ENCODE results near the gene MYO15A.

The MYO15A gene

GRCh38 chr17:18108401-18109312 is at the start of gene MYO15A:
TSS of gene MYO15A (plus strand) at chr17:18108756. CDS start at chr17:18118801, 10,045 bp downstream.
- H3K9ac ChIP-seq (ENCODE audit: low read length), result no peak within 1 kb of the TSS
- no peaks in the 10 kb centered on the region for H3K4me1 ChIP-seq (ENCODE audit: control insufficient read depth, insufficient read depth, low read length)
- no peak within 1 kb of the TSS for H3K4me3 ChIP-seq (ENCODE audit: low read length)
- no peak within 1 kb of the TSS for H3K27ac ChIP-seq (ENCODE audit: low read depth, low read length)
- no peaks in the 10 kb centered on the region for H3K27me3 ChIP-seq (ENCODE audit: control insufficient read depth, insufficient read depth, low read length)
- H3K36me3 ChIP-seq (ENCODE audit: control insufficient read depth, insufficient read depth, low read length), result peaks cover 12% of the 10 kb centered on the region

GRCh38 chr17:18059283-18059682 is 49.3 kb upstream of the MYO15A start:
- H3K4me1 ChIP-seq (ENCODE audit: control insufficient read depth, insufficient read depth, low read length), result no peaks in the 10 kb centered on the region
- H3K27ac ChIP-seq (ENCODE audit: low read depth, low read length), result no peak overlapping the region
- H3K9ac ChIP-seq (ENCODE audit: low read length), result no peak overlapping the region
- no peaks in the 10 kb centered on the region for H3K27me3 ChIP-seq (ENCODE audit: control insufficient read depth, insufficient read depth, low read length)
- H3K36me3 ChIP-seq (ENCODE audit: control insufficient read depth, insufficient read depth, low read length), result peaks cover 10% of the 10 kb centered on the region
- no peak overlapping the region for H3K4me3 ChIP-seq (ENCODE audit: low read length)

GRCh38 chr17:18064053-18064452 is 44.5 kb upstream of the MYO15A start:
- Histone ChIP-seq H3K27me3 (ENCODE audit: control insufficient read depth, insufficient read depth, low read length) (no peaks in the 10 kb centered on the region), H3K27ac (ENCODE audit: low read depth, low read length) (no peak overlapping the region), H3K36me3 (ENCODE audit: control insufficient read depth, insufficient read depth, low read length) (peaks cover 13% of the 10 kb centered on the region), H3K4me3 (ENCODE audit: low read length) (no peak overlapping the region), H3K4me1 (ENCODE audit: control insufficient read depth, insufficient read depth, low read length) (no peaks in the 10 kb centered on the region), H3K9ac (ENCODE audit: low read length) (no peak overlapping the region)

- no peaks in the 10 kb centered on the region for H3K27me3 ChIP-seq (ENCODE audit: control insufficient read depth, insufficient read depth, low read length)
- no peaks in the 10 kb centered on the region for H3K4me1 ChIP-seq (ENCODE audit: control insufficient read depth, insufficient read depth, low read length)
- peaks cover 13% of the 10 kb centered on the region for H3K36me3 ChIP-seq (ENCODE audit: control insufficient read depth, insufficient read depth, low read length)
- H3K27ac ChIP-seq (ENCODE audit: low read depth, low read length), result no peak overlapping the region
- no peak overlapping the region for H3K9ac ChIP-seq (ENCODE audit: low read length)
- no peak overlapping the region for H3K4me3 ChIP-seq (ENCODE audit: low read length)
These were observed 43.0 kb upstream of the MYO15A start for GRCh38 chr17:18065546-18065945.

- H3K36me3 ChIP-seq (ENCODE audit: control insufficient read depth, insufficient read depth, low read length), result peaks cover 11% of the 10 kb centered on the region
- H3K4me1 ChIP-seq (ENCODE audit: control insufficient read depth, insufficient read depth, low read length), result no peaks in the 10 kb centered on the region
- H3K27me3 ChIP-seq (ENCODE audit: control insufficient read depth, insufficient read depth, low read length), result no peaks in the 10 kb centered on the region
- no peak overlapping the region for H3K9ac ChIP-seq (ENCODE audit: low read length)
- no peak overlapping the region for H3K27ac ChIP-seq (ENCODE audit: low read depth, low read length)
- no peak overlapping the region for H3K4me3 ChIP-seq (ENCODE audit: low read length)
These were observed 41.7 kb upstream of the MYO15A start for GRCh38 chr17:18066866-18067265.

GRCh38 chr17:18069101-18069500 is 39.5 kb upstream of the MYO15A start:
- no peaks in the 10 kb centered on the region for H3K4me1 ChIP-seq (ENCODE audit: control insufficient read depth, insufficient read depth, low read length)
- H3K4me3 ChIP-seq (ENCODE audit: low read length), result no peak overlapping the region
- H3K27ac ChIP-seq (ENCODE audit: low read depth, low read length), result no peak overlapping the region
- peaks cover 10% of the 10 kb centered on the region for H3K36me3 ChIP-seq (ENCODE audit: control insufficient read depth, insufficient read depth, low read length)
- no peaks in the 10 kb centered on the region for H3K27me3 ChIP-seq (ENCODE audit: control insufficient read depth, insufficient read depth, low read length)
- no peak overlapping the region for H3K9ac ChIP-seq (ENCODE audit: low read length)

- H3K9ac ChIP-seq (ENCODE audit: low read length), result no peak overlapping the region
- H3K4me3 ChIP-seq (ENCODE audit: low read length), result no peak overlapping the region
These were observed 37.7 kb upstream of the MYO15A start for GRCh38 chr17:18070861-18071340.

GRCh38 chr17:18071751-18072150 is 36.8 kb upstream of the MYO15A start:
- no peak overlapping the region for H3K4me3 ChIP-seq (ENCODE audit: low read length)
- no peak overlapping the region for H3K9ac ChIP-seq (ENCODE audit: low read length)
- no peak overlapping the region for H3K27ac ChIP-seq (ENCODE audit: low read depth, low read length)
- H3K4me1 ChIP-seq (ENCODE audit: control insufficient read depth, insufficient read depth, low read length), result no peaks in the 10 kb centered on the region
- no peaks in the 10 kb centered on the region for H3K27me3 ChIP-seq (ENCODE audit: control insufficient read depth, insufficient read depth, low read length)
- H3K36me3 ChIP-seq (ENCODE audit: control insufficient read depth, insufficient read depth, low read length), result peaks cover 5% of the 10 kb centered on the region

More at GRCh38 chr17:18070861-18071340, 37.7 kb upstream of the MYO15A start:
- H3K4me1 ChIP-seq (ENCODE audit: control insufficient read depth, insufficient read depth, low read length), result no peaks in the 10 kb centered on the region
- H3K27me3 ChIP-seq (ENCODE audit: control insufficient read depth, insufficient read depth, low read length), result no peaks in the 10 kb centered on the region
- H3K27ac ChIP-seq (ENCODE audit: low read depth, low read length), result no peak overlapping the region
- H3K36me3 ChIP-seq (ENCODE audit: control insufficient read depth, insufficient read depth, low read length), result peaks cover 5% of the 10 kb centered on the region

- no peaks in the 10 kb centered on the region for H3K27me3 ChIP-seq (ENCODE audit: control insufficient read depth, insufficient read depth, low read length)
- no peaks in the 10 kb centered on the region for H3K4me1 ChIP-seq (ENCODE audit: control insufficient read depth, insufficient read depth, low read length)
- H3K27ac ChIP-seq (ENCODE audit: low read depth, low read length), result no peak overlapping the region
- no peak overlapping the region for H3K4me3 ChIP-seq (ENCODE audit: low read length)
- H3K9ac ChIP-seq (ENCODE audit: low read length), result no peak overlapping the region
- no peaks in the 10 kb centered on the region for H3K36me3 ChIP-seq (ENCODE audit: control insufficient read depth, insufficient read depth, low read length)
These were observed 33.8 kb upstream of the MYO15A start for GRCh38 chr17:18074566-18075272.

- no peak overlapping the region for H3K9ac ChIP-seq (ENCODE audit: low read length)
- no peak overlapping the region for H3K4me3 ChIP-seq (ENCODE audit: low read length)
- H3K4me1 ChIP-seq (ENCODE audit: control insufficient read depth, insufficient read depth, low read length), result no peaks in the 10 kb centered on the region
- H3K27me3 ChIP-seq (ENCODE audit: control insufficient read depth, insufficient read depth, low read length), result no peaks in the 10 kb centered on the region
- H3K27ac ChIP-seq (ENCODE audit: low read depth, low read length), result no peak overlapping the region
- H3K36me3 ChIP-seq (ENCODE audit: control insufficient read depth, insufficient read depth, low read length), result no peaks in the 10 kb centered on the region
These were observed 31.6 kb upstream of the MYO15A start for GRCh38 chr17:18076936-18077335.

- H3K4me3 ChIP-seq (ENCODE audit: low read length), result no peak overlapping the region
- H3K27me3 ChIP-seq (ENCODE audit: control insufficient read depth, insufficient read depth, low read length), result no peaks in the 10 kb centered on the region
- no peaks in the 10 kb centered on the region for H3K36me3 ChIP-seq (ENCODE audit: control insufficient read depth, insufficient read depth, low read length)
- H3K4me1 ChIP-seq (ENCODE audit: control insufficient read depth, insufficient read depth, low read length), result no peaks in the 10 kb centered on the region
- no peak overlapping the region for H3K9ac ChIP-seq (ENCODE audit: low read length)
- no peak overlapping the region for H3K27ac ChIP-seq (ENCODE audit: low read depth, low read length)
These were observed 29.0 kb upstream of the MYO15A start for GRCh38 chr17:18079543-18079942.

GRCh38 chr17:18084256-18084655 is 24.3 kb upstream of the MYO15A start:
- Histone ChIP-seq H3K27me3 (ENCODE audit: control insufficient read depth, insufficient read depth, low read length) (no peaks in the 10 kb centered on the region), H3K36me3 (ENCODE audit: control insufficient read depth, insufficient read depth, low read length) (no peaks in the 10 kb centered on the region), H3K4me3 (ENCODE audit: low read length) (no peak overlapping the region), H3K9ac (ENCODE audit: low read length) (no peak overlapping the region), H3K27ac (ENCODE audit: low read depth, low read length) (no peak overlapping the region), H3K4me1 (ENCODE audit: control insufficient read depth, insufficient read depth, low read length) (peaks cover 7% of the 10 kb centered on the region)

Measured in rectal smooth muscle tissue (tissue), 1 donor.